HuH-7.5 (cell line): Measurements from ENCODE around the gene GCSH.
"Not testable (repeated sequence)": the region's sequence is repeated elsewhere in the genome, so short reads cannot be mapped to it uniquely, and the experiment has no call there.

ENCODE experiments used
- DNase-seq: peaks from one replicate; pipeline ENCODE4 v3.0.0; 2011; ENCODE audit warnings: low spot score

The GCSH gene

GRCh38 chr16:81095953-81096714 is at the start of gene GCSH:
Gene GCSH (minus strand): TSS chr16:81096395. CDS start chr16:81096278, 117 bp downstream.
- peak; percentile 91 for DNase-seq

DNA sequence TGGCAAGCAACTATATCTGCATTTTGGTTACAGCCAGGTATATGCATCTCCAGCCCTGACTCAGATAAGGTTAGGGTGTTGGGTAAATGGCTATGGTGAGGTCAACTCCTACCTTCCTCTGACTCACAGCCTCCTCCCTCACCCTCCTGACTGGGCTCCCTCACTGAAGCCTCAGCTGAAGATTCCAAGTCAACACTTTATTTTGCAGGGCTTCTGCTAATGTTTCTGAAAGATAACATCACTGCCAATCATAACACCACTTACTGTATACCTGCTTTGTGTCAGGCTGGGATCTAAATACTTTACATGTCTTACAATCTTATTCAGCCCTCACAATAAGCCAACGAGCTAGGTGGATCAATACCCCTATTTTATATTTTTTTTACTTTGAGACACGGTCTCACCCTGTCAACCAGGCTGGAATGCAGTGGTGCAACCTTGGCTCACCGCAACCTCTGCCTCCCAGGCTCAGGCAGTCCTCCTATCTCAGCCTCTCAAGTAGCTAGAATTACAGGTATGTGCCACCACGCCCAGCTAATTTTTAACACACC is 47.8 kb upstream of the GCSH start:
- no peak for DNase-seq

- no peak for DNase-seq
These were observed 46.7 kb upstream of the GCSH start for GRCh38 chr16:81142864-81143263.

GRCh38 chr16:81140930-81141780 is 45.0 kb upstream of the GCSH start:
- DNase-seq: no peak

GRCh38 chr16:81138831-81139557 is 42.8 kb upstream of the GCSH start:
- no peak for DNase-seq

GRCh38 chr16:81137754-81138153 is 41.6 kb upstream of the GCSH start:
- no peak for DNase-seq

GRCh38 chr16:81136390-81137335 is 40.5 kb upstream of the GCSH start:
- no peak for DNase-seq

DNA sequence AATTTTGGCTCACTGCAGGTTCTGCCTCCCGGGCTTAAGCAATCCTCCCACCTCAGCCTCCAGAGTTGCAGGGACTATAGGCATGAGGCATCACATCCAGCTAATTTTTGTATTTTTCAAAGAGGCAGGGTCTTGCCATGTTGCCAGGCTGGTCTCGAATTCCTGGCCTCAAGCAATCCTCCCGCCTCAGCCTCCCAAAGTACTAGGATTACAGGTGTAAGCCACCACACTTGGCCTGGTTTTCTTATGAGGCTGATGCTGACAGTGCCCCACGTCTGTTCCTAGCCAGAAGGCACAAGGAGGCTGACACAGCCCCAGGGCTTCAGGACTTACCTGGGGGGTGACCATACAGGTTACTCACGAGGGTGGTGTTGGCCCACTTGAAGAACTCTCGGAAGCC is 33.9 kb upstream of the GCSH start:
- no peak for DNase-seq

- no peak for DNase-seq
These were observed 32.7 kb upstream of the GCSH start for GRCh38 chr16:81128726-81129524.

- no peak for DNase-seq
These were observed 30.9 kb upstream of the GCSH start for GRCh38 chr16:81127051-81127450.

GRCh38 chr16:81123092-81123852 is 27.1 kb upstream of the GCSH start:
- peak; percentile 59 for DNase-seq

DNA sequence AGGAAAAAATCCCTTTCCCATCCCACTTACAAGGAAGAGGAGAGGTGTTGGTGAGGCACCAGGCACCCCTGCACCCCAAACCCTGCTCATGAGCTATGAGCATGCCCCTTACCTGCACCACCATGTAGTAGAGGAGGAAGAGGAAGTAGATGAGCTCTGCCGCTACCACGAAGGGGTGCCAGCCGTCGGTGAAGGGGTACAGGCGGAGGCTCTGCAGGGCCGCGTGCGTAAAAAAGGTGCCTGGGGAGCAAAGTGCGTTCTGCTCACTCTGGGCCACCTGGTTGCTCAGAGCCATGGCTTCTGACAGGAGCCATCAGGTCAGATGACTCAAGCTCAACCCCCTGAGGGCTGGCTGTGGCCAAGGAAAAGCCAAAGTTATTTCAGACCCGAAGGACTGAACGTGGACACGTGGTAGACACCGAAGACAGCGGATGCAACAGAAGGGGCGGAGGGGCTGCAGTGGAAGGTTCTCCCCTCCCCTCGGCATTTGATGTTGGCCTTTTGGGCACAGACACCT is 25.3 kb upstream of the GCSH start:
- DNase-seq: no peak

DNA sequence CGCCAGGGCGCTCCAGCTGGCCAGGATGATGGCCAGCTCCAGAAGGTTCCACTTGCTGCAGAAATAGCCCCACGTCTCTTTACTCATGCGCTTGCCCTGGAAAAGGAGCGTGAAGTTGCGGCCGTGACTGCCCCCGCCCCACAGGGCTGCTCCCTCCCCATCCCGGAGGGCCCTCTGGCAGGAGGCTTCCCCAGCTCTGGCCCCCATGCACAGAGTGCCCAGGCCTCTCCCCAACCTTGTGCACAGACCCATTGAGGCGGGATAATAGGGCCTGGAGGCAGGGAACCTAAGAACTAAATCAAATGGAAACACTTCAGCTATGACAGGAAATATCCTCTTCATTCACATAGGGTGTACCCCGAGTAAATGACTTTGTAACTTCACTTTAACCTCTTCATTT is 21.2 kb upstream of the GCSH start:
- DNase-seq: no peak

DNA sequence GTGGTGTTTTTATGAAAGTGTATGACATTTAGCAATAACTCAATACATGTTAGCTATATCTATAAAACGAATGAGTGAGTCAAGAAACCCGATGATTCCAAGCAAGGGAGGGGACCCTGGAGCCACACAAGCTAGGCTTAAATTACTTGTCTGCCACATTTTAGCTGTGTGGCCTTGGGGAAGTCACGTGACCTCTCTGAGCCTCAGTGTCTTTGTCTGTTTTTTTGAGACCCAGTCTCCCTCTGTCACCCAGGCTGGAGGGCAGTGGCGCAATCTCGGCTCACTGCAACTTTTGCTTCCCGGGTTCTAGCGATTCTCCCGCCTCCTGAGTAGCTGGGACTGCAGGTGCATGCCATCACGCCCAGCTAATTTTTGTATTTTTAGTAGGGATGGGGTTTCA is 20.1 kb upstream of the GCSH start:
- DNase-seq: no peak

DNA sequence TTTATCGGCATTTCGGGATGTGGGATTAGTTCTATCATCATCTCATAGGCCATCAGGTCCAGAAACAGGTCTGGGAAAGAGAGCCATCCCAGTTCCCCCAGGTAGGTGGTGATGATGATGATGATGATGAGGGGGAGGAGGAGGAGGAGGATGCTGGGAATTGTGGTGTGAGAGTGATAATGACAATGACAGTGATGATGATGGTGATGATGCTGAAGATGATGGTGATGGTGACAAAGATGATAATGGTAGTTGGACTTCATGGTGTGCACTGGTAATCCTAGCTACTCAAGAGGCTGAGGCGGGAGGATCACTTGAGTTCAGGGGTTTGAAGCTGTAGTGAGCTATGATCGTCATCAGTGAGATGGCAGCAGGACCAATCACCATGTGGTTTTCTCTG is 16.3 kb upstream of the GCSH start:
- DNase-seq: no peak

- not testable (repeated sequence) for DNase-seq
These were observed 13.1 kb upstream of the GCSH start for GRCh38 chr16:81109274-81109673.

GRCh38 chr16:81107511-81107910 is 11.3 kb upstream of the GCSH start:
- DNase-seq: no peak

- no peak for DNase-seq
These were observed 10.8 kb upstream of the GCSH start for GRCh38 chr16:81106826-81107503.

DNA sequence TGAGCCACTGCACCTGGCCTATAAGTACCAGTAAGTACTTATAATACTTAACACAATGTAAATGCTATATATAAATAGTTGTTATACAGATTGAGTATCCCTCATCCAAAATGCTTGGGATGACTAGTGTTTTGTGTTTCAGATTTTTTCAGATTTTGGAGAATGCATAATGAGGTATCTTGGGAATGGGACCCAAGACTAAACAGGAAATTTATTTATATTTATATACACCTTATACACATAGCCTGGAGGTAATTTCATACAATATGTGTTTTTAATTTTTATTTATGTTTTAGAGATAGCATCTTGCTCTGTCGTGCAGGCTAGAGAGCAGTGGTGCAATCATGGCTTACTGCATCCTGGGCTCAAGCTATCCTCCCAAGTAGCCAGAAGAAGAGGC is 9.8 kb upstream of the GCSH start:
- DNase-seq: no peak
